ENCODE data around the gene CRTC1.
"Not testable (repeated sequence)": the region's sequence is repeated elsewhere in the genome, so short reads cannot be mapped to it uniquely, and the experiment has no call there.

Gene CRTC1

DNA sequence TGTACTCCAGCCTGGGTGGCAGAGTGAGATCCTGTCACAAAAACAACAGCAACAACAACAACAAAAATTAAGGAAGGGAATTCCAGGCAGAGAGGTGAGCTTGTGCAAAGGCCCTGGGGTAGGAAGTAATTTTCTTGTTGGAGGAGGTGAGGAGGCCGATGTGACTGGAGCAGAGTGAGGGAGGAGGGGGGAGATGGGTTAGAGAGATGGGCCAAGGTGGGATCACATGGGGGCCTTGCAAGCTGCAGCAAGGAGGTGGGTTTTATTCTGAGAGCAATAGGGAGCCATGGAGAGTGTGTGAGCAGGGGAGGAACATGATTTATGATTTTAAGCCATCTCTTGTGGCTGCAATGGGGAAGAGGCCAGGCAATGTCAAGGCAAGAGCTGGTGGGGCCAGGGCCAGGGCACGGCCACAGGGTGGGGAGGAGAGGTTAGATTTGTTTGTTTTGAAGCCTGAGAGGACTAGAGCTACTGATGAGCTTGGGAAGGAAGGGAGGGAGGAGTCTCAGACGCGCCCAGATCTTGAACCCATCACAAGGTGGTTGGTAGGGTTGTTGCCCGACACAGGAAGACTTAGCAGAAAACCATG lies 120.2 kb downstream of the CRTC1 start:
- Histone ChIP-seq H3K4me1 (ENCODE audit: control insufficient read depth, insufficient read depth, low read length) (no peaks in the 10 kb centered on the region), H3K27ac (ENCODE audit: low read length) (no peak overlapping the region), H3K27me3 (ENCODE audit: control insufficient read depth, insufficient read depth, low read length) (peaks cover 1% of the 10 kb centered on the region; the same call in 1 of the 2 replicates), H3K36me3 (ENCODE audit: control insufficient read depth, insufficient read depth, low read length) (no peaks in the 10 kb centered on the region), H3K4me3 (ENCODE audit: low read length) (no peak overlapping the region), H3K9me3 (ENCODE audit: control insufficient read depth, insufficient read depth, low read length) (no peaks in the 10 kb centered on the region)
- no peak for DNase-seq (ENCODE audit: low read depth, low spot score)
- WGBS (ENCODE audit: insufficient coverage, insufficient read length): no CpG with 5 or more reads among the region's 5 CpGs

DNA sequence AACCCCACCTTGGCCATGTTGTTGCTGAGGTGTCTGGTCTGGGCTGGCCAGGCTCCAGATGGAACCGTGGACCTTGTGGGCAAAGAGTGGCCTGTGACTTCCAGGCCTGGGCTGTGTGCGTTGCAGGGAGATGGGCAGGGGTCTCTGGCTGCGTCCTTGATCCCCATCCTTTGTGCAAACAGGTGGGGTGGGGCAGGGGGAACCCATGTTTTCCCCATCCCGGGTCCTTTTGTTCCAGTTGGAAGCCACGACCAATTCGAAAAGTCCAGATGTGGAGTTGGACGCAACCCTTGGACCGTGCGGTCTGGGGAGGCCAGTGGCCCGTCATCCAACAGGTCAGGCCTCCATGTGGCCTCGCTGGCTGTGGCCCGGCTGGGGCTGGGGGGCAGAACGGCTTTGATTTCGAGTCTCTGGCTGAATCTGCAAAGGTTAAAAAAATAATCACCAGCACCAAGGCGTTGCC lies 120.7 kb downstream of the CRTC1 start:
- H3K4me3 ChIP-seq (ENCODE audit: low read length): no peak overlapping the region
- H3K36me3 ChIP-seq (ENCODE audit: control insufficient read depth, insufficient read depth, low read length): no peaks in the 10 kb centered on the region
- H3K4me1 ChIP-seq (ENCODE audit: control insufficient read depth, insufficient read depth, low read length): no peaks in the 10 kb centered on the region
- DNase-seq (ENCODE audit: low read depth, low spot score): no peak
- peaks cover 1% of the 10 kb centered on the region; the same call in 1 of the 2 replicates for H3K27me3 ChIP-seq (ENCODE audit: control insufficient read depth, insufficient read depth, low read length)
- H3K27ac ChIP-seq (ENCODE audit: low read length): no peak overlapping the region
- no peaks in the 10 kb centered on the region for H3K9me3 ChIP-seq (ENCODE audit: control insufficient read depth, insufficient read depth, low read length)
- no CpG with 5 or more reads among the region's 15 CpGs for WGBS (ENCODE audit: insufficient coverage, insufficient read length)

GRCh38 chr19:18804643-18805042 lies 121.2 kb downstream of the CRTC1 start:
- Histone ChIP-seq H3K27me3 (ENCODE audit: control insufficient read depth, insufficient read depth, low read length) (peaks cover 1% of the 10 kb centered on the region; the same call in 1 of the 2 replicates), H3K4me3 (ENCODE audit: low read length) (no peak overlapping the region), H3K9me3 (ENCODE audit: control insufficient read depth, insufficient read depth, low read length) (no peaks in the 10 kb centered on the region), H3K36me3 (ENCODE audit: control insufficient read depth, insufficient read depth, low read length) (no peaks in the 10 kb centered on the region), H3K27ac (ENCODE audit: low read length) (no peak overlapping the region), H3K4me1 (ENCODE audit: control insufficient read depth, insufficient read depth, low read length) (no peaks in the 10 kb centered on the region)
- no peak for DNase-seq (ENCODE audit: low read depth, low spot score)
- WGBS (ENCODE audit: insufficient coverage, insufficient read length): no CpG with 5 or more reads among the region's 8 CpGs

DNA sequence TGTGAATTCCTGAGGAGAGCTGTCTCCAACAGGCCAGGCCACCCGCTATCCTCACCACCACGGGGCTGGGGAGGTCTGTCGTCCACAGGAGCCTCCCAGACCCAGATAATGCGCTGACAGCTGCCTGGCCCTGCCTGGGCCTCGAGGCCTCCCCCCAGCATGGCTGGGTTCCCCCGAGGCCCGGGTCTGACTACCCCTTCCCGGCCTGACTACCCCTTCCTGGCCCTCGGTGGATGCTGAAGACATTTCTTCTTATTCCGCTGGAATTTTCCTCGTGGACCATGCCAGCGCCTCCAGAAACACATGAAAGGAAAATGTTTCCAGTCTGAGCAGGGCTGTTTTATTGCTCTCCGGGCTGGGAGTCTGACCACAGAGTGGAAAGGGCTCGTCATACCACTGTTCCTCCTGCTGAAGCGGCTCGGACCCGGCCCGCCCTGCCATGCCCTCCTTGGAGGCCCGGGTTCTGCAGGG lies 124.4 kb downstream of the CRTC1 start:
- Histone ChIP-seq H3K4me3 (ENCODE audit: low read length) (no peak overlapping the region), H3K36me3 (ENCODE audit: control insufficient read depth, insufficient read depth, low read length) (no peaks in the 10 kb centered on the region), H3K4me1 (ENCODE audit: control insufficient read depth, insufficient read depth, low read length) (no peaks in the 10 kb centered on the region), H3K9me3 (ENCODE audit: control insufficient read depth, insufficient read depth, low read length) (no peaks in the 10 kb centered on the region), H3K27ac (ENCODE audit: low read length) (no peak overlapping the region), H3K27me3 (ENCODE audit: control insufficient read depth, insufficient read depth, low read length) (no peaks in the 10 kb centered on the region)
- DNase-seq (ENCODE audit: low read depth, low spot score): no peak
- WGBS (ENCODE audit: insufficient coverage, insufficient read length): no CpG with 5 or more reads among the region's 19 CpGs

DNA sequence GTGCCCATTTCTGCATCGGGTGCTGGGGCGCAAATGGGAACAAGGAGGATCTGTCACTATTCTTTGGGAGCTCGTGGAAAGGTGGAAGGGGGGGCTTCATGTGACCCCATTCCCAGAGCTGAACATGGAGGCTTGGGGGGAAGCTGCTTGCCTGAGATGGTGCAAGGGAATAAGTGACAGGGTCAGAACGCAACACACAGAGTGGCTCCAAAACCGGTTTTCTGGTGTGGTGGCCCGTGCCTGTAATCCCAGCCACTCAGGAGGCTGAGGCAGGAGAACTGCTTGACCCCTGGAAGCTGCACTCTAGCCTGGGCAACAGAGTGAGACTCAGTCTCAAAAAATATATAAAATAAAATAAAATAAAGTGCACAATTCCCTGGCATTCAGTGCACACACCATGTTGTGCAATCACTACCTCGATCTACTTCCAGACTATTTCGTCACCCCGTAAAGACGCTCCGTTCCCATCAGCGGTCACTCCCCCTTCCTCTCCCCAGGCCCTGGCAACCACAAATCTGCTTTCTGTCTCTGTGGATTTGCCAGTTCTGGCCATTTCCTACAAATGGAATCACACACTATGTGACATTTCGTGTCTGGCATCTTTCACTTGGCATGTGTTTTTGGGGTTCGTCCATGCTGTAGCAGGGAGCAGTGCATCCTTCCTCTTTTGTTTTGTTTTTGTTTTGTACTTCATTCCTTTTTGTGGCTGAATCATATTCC lies 125.8 kb downstream of the CRTC1 start:
- Histone ChIP-seq H3K4me3 (ENCODE audit: low read length) (no peak overlapping the region), H3K27me3 (ENCODE audit: control insufficient read depth, insufficient read depth, low read length) (no peaks in the 10 kb centered on the region), H3K4me1 (ENCODE audit: control insufficient read depth, insufficient read depth, low read length) (no peaks in the 10 kb centered on the region), H3K27ac (ENCODE audit: low read length) (no peak overlapping the region), H3K36me3 (ENCODE audit: control insufficient read depth, insufficient read depth, low read length) (no peaks in the 10 kb centered on the region), H3K9me3 (ENCODE audit: control insufficient read depth, insufficient read depth, low read length) (no peaks in the 10 kb centered on the region)
- WGBS (ENCODE audit: insufficient coverage, insufficient read length): no CpG with 5 or more reads among the region's 14 CpGs
- no peak for DNase-seq (ENCODE audit: low read depth, low spot score)

DNA sequence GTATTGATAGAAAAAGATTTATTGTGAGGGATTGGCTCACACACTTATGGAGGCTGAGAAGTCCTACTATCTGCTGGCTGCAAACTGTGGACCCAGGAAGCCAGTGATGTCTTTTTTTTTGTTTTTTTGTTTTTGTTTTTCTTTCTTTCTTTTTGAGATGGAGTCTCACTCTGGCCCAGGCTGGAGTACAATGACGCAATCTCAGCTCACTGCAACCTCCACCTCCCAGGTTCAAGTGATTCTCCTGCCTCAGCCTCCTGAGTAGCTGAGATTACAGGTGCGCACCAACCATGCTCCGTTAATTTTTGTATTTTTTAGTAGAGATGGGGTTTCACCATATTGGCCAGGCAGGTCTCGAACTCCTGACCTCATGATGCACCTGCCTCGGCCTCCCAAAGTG lies 128.2 kb downstream of the CRTC1 start:
- no CpG with 5 or more reads among the region's 5 CpGs for WGBS (ENCODE audit: insufficient coverage, insufficient read length)
- not testable (repeated sequence) for DNase-seq (ENCODE audit: low read depth, low spot score); H3K9me3 ChIP-seq (ENCODE audit: control insufficient read depth, insufficient read depth, low read length); H3K4me3 ChIP-seq (ENCODE audit: low read length); H3K36me3 ChIP-seq (ENCODE audit: control insufficient read depth, insufficient read depth, low read length); H3K27ac ChIP-seq (ENCODE audit: low read length); H3K27me3 ChIP-seq (ENCODE audit: control insufficient read depth, insufficient read depth, low read length); H3K4me1 ChIP-seq (ENCODE audit: control insufficient read depth, insufficient read depth, low read length)

- H3K4me3 ChIP-seq (ENCODE audit: low read length): no peak overlapping the region
- no peaks in the 10 kb centered on the region for H3K4me1 ChIP-seq (ENCODE audit: control insufficient read depth, insufficient read depth, low read length)
- DNase-seq (ENCODE audit: low read depth, low spot score): no peak
- H3K36me3 ChIP-seq (ENCODE audit: control insufficient read depth, insufficient read depth, low read length): no peaks in the 10 kb centered on the region
- no peak overlapping the region for H3K27ac ChIP-seq (ENCODE audit: low read length)
- no peaks in the 10 kb centered on the region for H3K9me3 ChIP-seq (ENCODE audit: control insufficient read depth, insufficient read depth, low read length)
- WGBS (ENCODE audit: insufficient coverage, insufficient read length): no CpG with 5 or more reads among the region's 9 CpGs
- H3K27me3 ChIP-seq (ENCODE audit: control insufficient read depth, insufficient read depth, low read length): no peaks in the 10 kb centered on the region
Observed at GRCh38 chr19:18814063-18814462, 130.6 kb downstream of the CRTC1 start.

GRCh38 chr19:18815673-18816072 lies 132.2 kb downstream of the CRTC1 start:
- WGBS (ENCODE audit: insufficient coverage, insufficient read length): no CpG with 5 or more reads among the region's 5 CpGs
- no peak overlapping the region for H3K4me3 ChIP-seq (ENCODE audit: low read length)
- no peaks in the 10 kb centered on the region for H3K27me3 ChIP-seq (ENCODE audit: control insufficient read depth, insufficient read depth, low read length)
- H3K27ac ChIP-seq (ENCODE audit: low read length): no peak overlapping the region
- no peaks in the 10 kb centered on the region for H3K9me3 ChIP-seq (ENCODE audit: control insufficient read depth, insufficient read depth, low read length)
- no peaks in the 10 kb centered on the region for H3K36me3 ChIP-seq (ENCODE audit: control insufficient read depth, insufficient read depth, low read length)
- H3K4me1 ChIP-seq (ENCODE audit: control insufficient read depth, insufficient read depth, low read length): no peaks in the 10 kb centered on the region
- DNase-seq (ENCODE audit: low read depth, low spot score): no peak

GRCh38 chr19:18816645-18817044 lies 133.2 kb downstream of the CRTC1 start:
- H3K27me3 ChIP-seq (ENCODE audit: control insufficient read depth, insufficient read depth, low read length); H3K9me3 ChIP-seq (ENCODE audit: control insufficient read depth, insufficient read depth, low read length); DNase-seq (ENCODE audit: low read depth, low spot score); H3K36me3 ChIP-seq (ENCODE audit: control insufficient read depth, insufficient read depth, low read length); H3K27ac ChIP-seq (ENCODE audit: low read length); H3K4me1 ChIP-seq (ENCODE audit: control insufficient read depth, insufficient read depth, low read length); H3K4me3 ChIP-seq (ENCODE audit: low read length): not testable (repeated sequence)
- WGBS (ENCODE audit: insufficient coverage, insufficient read length): no CpG with 5 or more reads among the region's 4 CpGs

DNA sequence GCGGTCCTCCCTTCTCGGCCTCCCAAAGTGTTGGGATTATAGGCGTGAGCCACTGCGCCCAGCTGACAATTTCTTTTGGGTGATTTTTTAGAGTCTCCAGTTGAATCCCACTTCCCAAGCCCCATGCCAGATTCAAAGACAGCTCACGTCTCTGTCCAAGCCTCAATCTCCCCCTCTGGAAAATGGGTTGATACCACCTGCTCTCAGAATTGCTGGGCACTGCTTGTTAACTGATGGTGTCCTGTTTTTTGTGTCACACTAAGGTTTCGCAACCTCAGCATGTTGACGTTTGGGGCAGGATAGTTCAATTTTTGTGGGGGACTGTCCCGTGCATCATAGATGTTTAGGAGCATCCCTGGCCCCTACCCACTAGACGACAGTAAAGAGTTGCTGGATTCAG lies 134.1 kb downstream of the CRTC1 start:
- H3K4me3 ChIP-seq (ENCODE audit: low read length): no peak overlapping the region
- no peak for DNase-seq (ENCODE audit: low read depth, low spot score)
- no CpG with 5 or more reads among the region's 9 CpGs for WGBS (ENCODE audit: insufficient coverage, insufficient read length)
- no peaks in the 10 kb centered on the region for H3K9me3 ChIP-seq (ENCODE audit: control insufficient read depth, insufficient read depth, low read length)
- H3K27me3 ChIP-seq (ENCODE audit: control insufficient read depth, insufficient read depth, low read length): no peaks in the 10 kb centered on the region
- H3K36me3 ChIP-seq (ENCODE audit: control insufficient read depth, insufficient read depth, low read length): no peaks in the 10 kb centered on the region
- H3K27ac ChIP-seq (ENCODE audit: low read length): no peak overlapping the region
- no peaks in the 10 kb centered on the region for H3K4me1 ChIP-seq (ENCODE audit: control insufficient read depth, insufficient read depth, low read length)

GRCh38 chr19:18828786-18829185 lies 145.3 kb downstream of the CRTC1 start:
- Histone ChIP-seq H3K36me3 (ENCODE audit: control insufficient read depth, insufficient read depth, low read length) (no peaks in the 10 kb centered on the region), H3K9me3 (ENCODE audit: control insufficient read depth, insufficient read depth, low read length) (no peaks in the 10 kb centered on the region), H3K27ac (ENCODE audit: low read length) (no peak overlapping the region), H3K4me3 (ENCODE audit: low read length) (no peak overlapping the region), H3K27me3 (ENCODE audit: control insufficient read depth, insufficient read depth, low read length) (no peaks in the 10 kb centered on the region), H3K4me1 (ENCODE audit: control insufficient read depth, insufficient read depth, low read length) (peaks cover 4% of the 10 kb centered on the region; the same call in 1 of the 2 replicates)
- no CpG with 5 or more reads among the region's 6 CpGs for WGBS (ENCODE audit: insufficient coverage, insufficient read length)
- DNase-seq (ENCODE audit: low read depth, low spot score): no peak

Measured in iPS DF 6.9 (cell line).